Measurements from ENCODE around the gene COL4A2. TPM values are rescaled to one million over a fixed set of nuclear protein-coding genes. Genes with fewer than 3 reads are reported as not detected.

The COL4A2 gene
- total and polyA plus RNA-seq, 4 donors: 8.0 to 45.2 (median 40.3) TPM

DNA sequence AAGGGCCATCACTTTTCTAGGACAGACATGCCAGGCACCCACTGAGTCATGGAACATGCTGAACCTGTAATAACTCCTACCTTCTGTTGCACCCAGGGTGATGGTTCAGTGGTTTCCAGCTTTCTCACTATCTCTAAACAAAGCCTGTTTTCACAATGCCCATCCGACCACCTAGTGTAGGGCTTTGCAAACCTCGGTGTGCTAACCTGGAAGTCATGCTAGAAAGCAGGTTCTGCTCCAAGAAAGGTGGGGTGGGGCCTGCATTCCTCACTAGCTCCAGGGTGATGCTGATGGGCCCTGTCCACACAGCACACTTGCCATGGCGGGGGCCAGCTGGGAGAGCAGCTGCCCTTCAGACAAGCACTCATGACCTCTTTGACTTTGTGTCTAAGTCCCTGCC lies 43.4 kb downstream of the COL4A2 start (continued):
- TF ChIP-seq, protein P1, sequence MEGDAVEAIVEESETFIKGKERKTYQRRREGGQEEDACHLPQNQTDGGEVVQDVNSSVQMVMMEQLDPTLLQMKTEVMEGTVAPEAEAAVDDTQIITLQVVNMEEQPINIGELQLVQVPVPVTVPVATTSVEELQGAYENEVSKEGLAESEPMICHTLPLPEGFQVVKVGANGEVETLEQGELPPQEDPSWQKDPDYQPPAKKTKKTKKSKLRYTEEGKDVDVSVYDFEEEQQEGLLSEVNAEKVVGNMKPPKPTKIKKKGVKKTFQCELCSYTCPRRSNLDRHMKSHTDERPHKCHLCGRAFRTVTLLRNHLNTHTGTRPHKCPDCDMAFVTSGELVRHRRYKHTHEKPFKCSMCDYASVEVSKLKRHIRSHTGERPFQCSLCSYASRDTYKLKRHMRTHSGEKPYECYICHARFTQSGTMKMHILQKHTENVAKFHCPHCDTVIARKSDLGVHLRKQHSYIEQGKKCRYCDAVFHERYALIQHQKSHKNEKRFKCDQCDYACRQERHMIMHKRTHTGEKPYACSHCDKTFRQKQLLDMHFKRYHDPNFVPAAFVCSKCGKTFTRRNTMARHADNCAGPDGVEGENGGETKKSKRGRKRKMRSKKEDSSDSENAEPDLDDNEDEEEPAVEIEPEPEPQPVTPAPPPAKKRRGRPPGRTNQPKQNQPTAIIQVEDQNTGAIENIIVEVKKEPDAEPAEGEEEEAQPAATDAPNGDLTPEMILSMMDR (IDR thresholded peaks at IDR 0.05; ENCODE audit: low read depth, low read length, missing input control): no peak
- TF ChIP-seq SP1 (IDR thresholded peaks at IDR 0.05): no peak
- TF ChIP-seq JUND (IDR thresholded peaks at IDR 0.05): no peak

DNA sequence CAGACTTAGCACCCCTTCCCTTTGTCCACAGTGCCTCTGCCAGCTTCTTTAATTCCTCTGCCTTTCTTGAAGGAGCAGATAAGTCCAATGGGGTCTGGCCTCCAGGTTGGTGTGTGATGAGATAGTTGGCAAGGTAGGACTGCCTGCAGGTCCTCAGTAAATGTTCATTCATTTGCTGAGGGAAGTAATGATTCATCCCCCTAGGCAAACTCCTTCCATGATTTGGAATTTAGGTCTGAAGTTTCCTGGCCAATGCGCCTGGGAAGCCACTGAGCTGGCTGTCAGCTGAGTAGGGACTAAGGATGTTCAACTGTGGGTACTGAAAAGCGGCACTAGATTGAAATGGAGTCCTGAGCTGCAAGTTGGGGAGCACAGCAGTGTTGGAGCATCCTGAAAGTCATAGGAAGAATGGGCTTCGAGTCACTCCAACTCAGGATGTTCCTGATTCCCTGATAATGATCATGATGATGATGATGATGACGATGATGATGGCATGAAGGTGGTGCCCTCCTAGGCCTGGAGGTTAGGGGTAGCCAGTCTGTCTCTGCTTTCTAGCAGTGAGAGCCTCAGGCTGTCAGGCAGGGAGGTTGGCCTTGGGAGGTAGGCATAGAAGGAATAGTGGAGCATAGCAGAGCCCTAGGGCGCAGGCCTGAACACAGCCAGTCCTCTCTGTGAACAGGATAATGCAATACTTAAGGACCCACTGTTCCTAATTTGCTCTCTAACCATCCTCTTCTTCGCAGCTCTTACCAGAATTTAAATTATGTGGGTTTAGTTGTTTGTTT lies 44.7 kb downstream of the COL4A2 start:
- 92% methylated on average over 6 of the region's 6 CpGs for WGBS
- Histone ChIP-seq H3K4me3 (ENCODE audit: low read depth in 1 of 3, low read length in 3 of 3) (no peak overlapping the region), H3K27me3 (ENCODE audit: control insufficient read depth in 4 of 4, insufficient read depth in 4 of 4, low read length in 3 of 4) (peaks cover 0 to 3% (median 1%) of the 10 kb centered on the region in 4 donors), H3K27ac (ENCODE audit: low read depth in 1 of 2, low read length in 2 of 2) (no peak overlapping the region), H3K9ac (ENCODE audit: low read depth in 1 of 2, low read length in 2 of 2) (no peak overlapping the region), H3K9me3 (ENCODE audit: control insufficient read depth in 4 of 4, low read length in 3 of 4) (no peaks in the 10 kb centered on the region), H3K36me3 (ENCODE audit: control insufficient read depth in 4 of 4, insufficient read depth in 3 of 4, low read depth in 1 of 4, low read length in 3 of 4) (no peaks in the 10 kb centered on the region), H3K4me1 (ENCODE audit: control insufficient read depth in 4 of 4, insufficient read depth in 4 of 4, low read length in 3 of 4) (no peaks in the 10 kb centered on the region)
- TF ChIP-seq YY1 (IDR thresholded peaks at IDR 0.05) (no peak), RAD21 (IDR thresholded peaks at IDR 0.05) (no peak), GABPA (IDR thresholded peaks at IDR 0.05 in 1 of 2, conservative IDR thresholded peaks at IDR 0.05 in 1 of 2) (no peak), HNF4A (conservative IDR thresholded peaks at IDR 0.05) (no peak)
- TF ChIP-seq, protein P2, sequence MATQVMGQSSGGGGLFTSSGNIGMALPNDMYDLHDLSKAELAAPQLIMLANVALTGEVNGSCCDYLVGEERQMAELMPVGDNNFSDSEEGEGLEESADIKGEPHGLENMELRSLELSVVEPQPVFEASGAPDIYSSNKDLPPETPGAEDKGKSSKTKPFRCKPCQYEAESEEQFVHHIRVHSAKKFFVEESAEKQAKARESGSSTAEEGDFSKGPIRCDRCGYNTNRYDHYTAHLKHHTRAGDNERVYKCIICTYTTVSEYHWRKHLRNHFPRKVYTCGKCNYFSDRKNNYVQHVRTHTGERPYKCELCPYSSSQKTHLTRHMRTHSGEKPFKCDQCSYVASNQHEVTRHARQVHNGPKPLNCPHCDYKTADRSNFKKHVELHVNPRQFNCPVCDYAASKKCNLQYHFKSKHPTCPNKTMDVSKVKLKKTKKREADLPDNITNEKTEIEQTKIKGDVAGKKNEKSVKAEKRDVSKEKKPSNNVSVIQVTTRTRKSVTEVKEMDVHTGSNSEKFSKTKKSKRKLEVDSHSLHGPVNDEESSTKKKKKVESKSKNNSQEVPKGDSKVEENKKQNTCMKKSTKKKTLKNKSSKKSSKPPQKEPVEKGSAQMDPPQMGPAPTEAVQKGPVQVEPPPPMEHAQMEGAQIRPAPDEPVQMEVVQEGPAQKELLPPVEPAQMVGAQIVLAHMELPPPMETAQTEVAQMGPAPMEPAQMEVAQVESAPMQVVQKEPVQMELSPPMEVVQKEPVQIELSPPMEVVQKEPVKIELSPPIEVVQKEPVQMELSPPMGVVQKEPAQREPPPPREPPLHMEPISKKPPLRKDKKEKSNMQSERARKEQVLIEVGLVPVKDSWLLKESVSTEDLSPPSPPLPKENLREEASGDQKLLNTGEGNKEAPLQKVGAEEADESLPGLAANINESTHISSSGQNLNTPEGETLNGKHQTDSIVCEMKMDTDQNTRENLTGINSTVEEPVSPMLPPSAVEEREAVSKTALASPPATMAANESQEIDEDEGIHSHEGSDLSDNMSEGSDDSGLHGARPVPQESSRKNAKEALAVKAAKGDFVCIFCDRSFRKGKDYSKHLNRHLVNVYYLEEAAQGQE (IDR thresholded peaks at IDR 0.05): no peak
- DNase-seq (ENCODE audit: low spot score): no peak

DNA sequence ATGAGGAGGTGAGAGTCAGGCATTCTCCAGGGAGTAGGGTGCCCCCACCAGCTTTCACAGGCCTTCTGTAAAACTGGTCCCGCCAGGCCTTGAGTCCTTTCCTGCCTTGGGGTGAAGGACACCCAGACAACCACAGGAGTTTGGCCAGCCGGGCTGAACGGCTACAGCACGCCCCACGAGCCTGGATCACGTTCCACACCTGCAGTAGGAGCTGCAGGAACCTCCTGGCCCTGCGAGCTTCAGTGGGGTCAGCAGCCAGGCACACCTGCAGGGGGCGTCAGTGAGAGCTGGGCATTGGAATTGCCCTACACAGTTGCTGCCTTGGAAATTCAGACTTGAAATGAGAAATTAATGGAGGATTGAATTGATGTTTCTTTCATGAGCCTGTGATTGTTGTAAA lies 45.7 kb downstream of the COL4A2 start:
- peaks cover 0 to 2% (median under 1%) of the 10 kb centered on the region in 4 donors for H3K27me3 ChIP-seq (ENCODE audit: control insufficient read depth in 4 of 4, insufficient read depth in 4 of 4, low read length in 3 of 4)
- no peak overlapping the region for H3K9ac ChIP-seq (ENCODE audit: low read depth in 1 of 2, low read length in 2 of 2)
- H3K27ac ChIP-seq (ENCODE audit: low read depth in 1 of 2, low read length in 2 of 2): no peak overlapping the region
- 75% methylated on average over 8 of the region's 8 CpGs for WGBS
- no peaks in the 10 kb centered on the region for H3K9me3 ChIP-seq (ENCODE audit: control insufficient read depth in 4 of 4, low read length in 3 of 4)
- H3K4me3 ChIP-seq (ENCODE audit: low read depth in 1 of 3, low read length in 3 of 3): no peak overlapping the region
- no peaks in the 10 kb centered on the region for H3K4me1 ChIP-seq (ENCODE audit: control insufficient read depth in 4 of 4, insufficient read depth in 4 of 4, low read length in 3 of 4)
- no peak for DNase-seq (ENCODE audit: low spot score)
- no peaks in the 10 kb centered on the region for H3K36me3 ChIP-seq (ENCODE audit: control insufficient read depth in 4 of 4, insufficient read depth in 3 of 4, low read depth in 1 of 4, low read length in 3 of 4)
- TF ChIP-seq, protein P1 (IDR thresholded peaks at IDR 0.05; ENCODE audit: low read depth, low read length, missing input control): no peak
- TF ChIP-seq YY1 (IDR thresholded peaks at IDR 0.05): no peak
- no peak for TF ChIP-seq RXRA (IDR thresholded peaks at IDR 0.05)
- TF ChIP-seq HNF4A (conservative IDR thresholded peaks at IDR 0.05): no peak
- TF ChIP-seq EGR1 (IDR thresholded peaks at IDR 0.05; ENCODE audit: low read depth in 2 of 2): no peak
- TF ChIP-seq, protein P3, sequence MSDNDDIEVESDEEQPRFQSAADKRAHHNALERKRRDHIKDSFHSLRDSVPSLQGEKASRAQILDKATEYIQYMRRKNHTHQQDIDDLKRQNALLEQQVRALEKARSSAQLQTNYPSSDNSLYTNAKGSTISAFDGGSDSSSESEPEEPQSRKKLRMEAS (IDR thresholded peaks at IDR 0.05): no peak
- no peak for TF ChIP-seq TAF1 (conservative IDR thresholded peaks at IDR 0.05)
- no peak for TF ChIP-seq HNF4G (IDR thresholded peaks at IDR 0.05)
- no peak for TF ChIP-seq FOXA1 (IDR thresholded peaks at IDR 0.05)
- no peak for TF ChIP-seq NR2F2 (IDR thresholded peaks at IDR 0.05)
- TF ChIP-seq, protein P2 (IDR thresholded peaks at IDR 0.05): no peak
- TF ChIP-seq, protein P4, sequence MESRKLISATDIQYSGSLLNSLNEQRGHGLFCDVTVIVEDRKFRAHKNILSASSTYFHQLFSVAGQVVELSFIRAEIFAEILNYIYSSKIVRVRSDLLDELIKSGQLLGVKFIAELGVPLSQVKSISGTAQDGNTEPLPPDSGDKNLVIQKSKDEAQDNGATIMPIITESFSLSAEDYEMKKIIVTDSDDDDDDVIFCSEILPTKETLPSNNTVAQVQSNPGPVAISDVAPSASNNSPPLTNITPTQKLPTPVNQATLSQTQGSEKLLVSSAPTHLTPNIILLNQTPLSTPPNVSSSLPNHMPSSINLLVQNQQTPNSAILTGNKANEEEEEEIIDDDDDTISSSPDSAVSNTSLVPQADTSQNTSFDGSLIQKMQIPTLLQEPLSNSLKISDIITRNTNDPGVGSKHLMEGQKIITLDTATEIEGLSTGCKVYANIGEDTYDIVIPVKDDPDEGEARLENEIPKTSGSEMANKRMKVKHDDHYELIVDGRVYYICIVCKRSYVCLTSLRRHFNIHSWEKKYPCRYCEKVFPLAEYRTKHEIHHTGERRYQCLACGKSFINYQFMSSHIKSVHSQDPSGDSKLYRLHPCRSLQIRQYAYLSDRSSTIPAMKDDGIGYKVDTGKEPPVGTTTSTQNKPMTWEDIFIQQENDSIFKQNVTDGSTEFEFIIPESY (IDR thresholded peaks at IDR 0.05): no peak

Data from liver (tissue), 9 donors.